ENCODE data around the gene RAB3C.

RAB3C gene

GRCh38 chr5:58795327-58795726, 212.5 kb downstream of the RAB3C start:
- no peak overlapping the region for H3K4me3 ChIP-seq (ENCODE audit: low read depth, low read length)
- DNase-seq (ENCODE audit: low read depth): no peak

GRCh38 chr5:58797021-58797420, 214.1 kb downstream of the RAB3C start:
- H3K4me3 ChIP-seq (ENCODE audit: low read depth, low read length): no peak overlapping the region
- DNase-seq (ENCODE audit: low read depth): no peak

GRCh38 chr5:58800356-58800755, 217.5 kb downstream of the RAB3C start:
- no peak for DNase-seq (ENCODE audit: low read depth)
- H3K4me3 ChIP-seq (ENCODE audit: low read depth, low read length): no peak overlapping the region

DNA sequence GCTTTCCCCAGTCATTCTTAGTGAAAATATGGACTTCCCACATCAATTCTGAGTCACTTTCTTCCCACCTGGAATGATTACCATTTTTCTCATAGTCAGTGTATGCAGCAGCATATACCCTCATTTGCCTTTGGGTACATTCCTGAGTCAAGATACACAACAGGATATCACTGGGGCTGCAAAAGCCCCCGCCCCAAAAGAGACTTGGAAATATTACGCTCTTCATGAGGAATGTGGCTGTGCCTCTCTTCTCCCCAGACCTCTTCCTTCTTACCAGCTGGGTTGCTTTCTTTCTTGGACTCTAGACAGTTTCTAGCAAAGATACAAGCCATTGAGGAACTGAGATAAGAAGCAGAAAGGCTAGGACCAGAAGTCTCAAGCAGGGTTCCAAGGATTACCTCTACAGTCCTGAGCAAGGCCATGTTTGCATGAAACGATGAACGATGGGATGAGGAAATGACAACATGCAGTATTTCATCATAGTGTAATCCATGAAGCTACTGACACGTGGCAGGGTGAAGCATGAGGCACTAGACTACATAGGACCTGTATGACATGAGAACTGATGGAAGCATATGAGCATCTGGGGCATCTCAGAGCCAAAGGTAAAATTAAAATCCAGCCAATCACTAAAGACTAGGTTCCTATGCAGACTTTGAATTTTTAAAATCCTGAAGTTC, 218.1 kb downstream of the RAB3C start:
- no peak for DNase-seq (ENCODE audit: low read depth)

DNA sequence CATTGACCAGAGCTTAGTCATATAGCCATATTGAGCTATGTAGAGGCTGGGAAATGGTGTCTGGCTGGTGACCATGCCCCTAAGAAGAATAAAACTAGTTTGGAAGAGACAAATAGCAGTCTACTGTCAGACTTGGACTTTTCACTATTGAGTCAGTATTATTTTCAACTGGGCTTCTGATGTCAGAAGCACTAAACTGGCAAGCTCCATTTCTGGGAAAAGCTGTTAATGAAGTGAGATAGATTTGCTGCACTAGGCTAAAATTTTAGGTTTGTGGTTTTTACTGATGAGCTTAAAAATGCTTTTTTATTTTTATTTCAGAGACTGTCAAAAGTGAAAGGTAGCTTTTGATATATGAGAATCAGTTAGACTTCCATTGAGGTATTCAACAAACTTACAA, 220.2 kb downstream of the RAB3C start:
- DNase-seq (ENCODE audit: low read depth): no peak
- H3K4me3 ChIP-seq (ENCODE audit: low read depth, low read length): no peak overlapping the region

More for the DNA sequence above, 218.1 kb downstream of the RAB3C start:
- no peak overlapping the region for H3K4me3 ChIP-seq (ENCODE audit: low read depth, low read length)

DNA sequence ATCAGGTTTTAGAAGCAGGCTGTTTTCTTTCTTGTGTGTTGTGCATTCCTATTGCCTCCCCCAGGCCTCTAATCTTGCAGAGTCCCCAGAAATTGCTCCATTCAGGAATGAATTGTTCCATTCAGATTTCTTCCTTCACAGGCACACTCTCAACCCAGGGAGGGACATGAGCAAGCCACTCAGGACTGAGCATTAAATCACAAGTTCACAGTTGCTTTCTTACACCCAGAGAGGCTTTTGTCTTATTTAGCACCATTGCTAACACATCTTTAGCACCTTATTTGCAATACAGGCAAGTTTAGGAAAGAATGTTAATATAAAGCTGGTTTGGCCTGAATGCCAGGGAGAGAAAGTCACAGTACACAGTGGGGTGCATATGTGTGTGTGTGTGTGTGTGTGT, 221.4 kb downstream of the RAB3C start:
- DNase-seq (ENCODE audit: low read depth): no peak
- H3K4me3 ChIP-seq (ENCODE audit: low read depth, low read length): no peak overlapping the region

- no peak for DNase-seq (ENCODE audit: low read depth)
- H3K4me3 ChIP-seq (ENCODE audit: low read depth, low read length): no peak overlapping the region
These were observed 227.2 kb downstream of the RAB3C start for GRCh38 chr5:58810086-58810485.

GRCh38 chr5:58813855-58814254, 231.0 kb downstream of the RAB3C start:
- H3K4me3 ChIP-seq (ENCODE audit: low read depth, low read length): no peak overlapping the region
- no peak for DNase-seq (ENCODE audit: low read depth)

DNA sequence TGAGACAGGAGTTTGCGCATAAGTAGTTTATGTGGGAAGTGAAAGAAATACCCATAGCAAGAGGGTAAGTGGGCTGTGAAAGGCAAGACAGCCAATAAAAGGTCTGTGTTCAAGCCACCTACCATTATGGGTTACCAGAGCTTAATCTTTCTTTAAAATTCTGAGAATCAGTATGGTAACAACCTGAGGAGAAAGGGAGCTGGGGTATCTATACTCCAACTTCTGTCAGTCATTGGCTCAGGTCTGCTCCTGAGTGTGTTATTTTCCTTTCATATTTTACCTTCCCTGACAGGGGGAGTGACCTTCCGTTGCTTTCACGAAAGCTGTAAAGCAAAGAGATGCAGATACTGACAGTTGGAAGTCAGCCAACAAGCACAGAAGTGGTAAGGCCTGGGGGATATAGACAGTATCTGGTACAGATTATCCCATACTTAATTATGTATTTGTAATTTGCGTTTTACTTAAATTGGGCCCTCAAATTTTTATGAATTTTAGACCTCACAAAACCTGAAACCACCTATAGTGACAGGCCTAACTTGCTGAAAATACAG, 233.4 kb downstream of the RAB3C start:
- DNase-seq (ENCODE audit: low read depth): no peak
- H3K4me3 ChIP-seq (ENCODE audit: low read depth, low read length): no peak overlapping the region

GRCh38 chr5:58818465-58818864, 235.6 kb downstream of the RAB3C start:
- H3K4me3 ChIP-seq (ENCODE audit: low read depth, low read length): no peak overlapping the region
- no peak for DNase-seq (ENCODE audit: low read depth)

- no peak overlapping the region for H3K4me3 ChIP-seq (ENCODE audit: low read depth, low read length)
- no peak for DNase-seq (ENCODE audit: low read depth)
These were observed 242.6 kb downstream of the RAB3C start for GRCh38 chr5:58825441-58825840.

DNA sequence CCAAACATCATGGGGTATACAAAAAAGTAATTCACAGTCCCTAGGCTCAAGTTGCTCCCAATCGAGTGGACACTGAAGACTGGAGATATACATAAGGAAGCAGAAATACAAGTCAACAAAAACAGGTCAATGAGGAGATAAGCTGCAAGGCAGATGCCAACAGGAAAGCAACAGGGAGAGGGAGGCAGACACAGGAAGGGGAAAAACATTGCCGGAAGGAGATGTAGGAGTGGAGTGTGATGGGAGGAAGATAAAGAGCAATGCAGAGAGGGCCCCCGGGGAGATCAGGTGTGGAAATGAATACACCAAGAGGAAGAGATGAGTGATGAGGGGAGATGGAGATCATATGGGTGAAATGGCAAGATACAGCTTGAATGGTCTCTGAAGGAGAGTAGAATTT, 243.0 kb downstream of the RAB3C start:
- H3K4me3 ChIP-seq (ENCODE audit: low read depth, low read length): no peak overlapping the region
- no peak for DNase-seq (ENCODE audit: low read depth)

GRCh38 chr5:58827463-58827862, 244.6 kb downstream of the RAB3C start:
- H3K4me3 ChIP-seq (ENCODE audit: low read depth, low read length): no peak overlapping the region
- DNase-seq (ENCODE audit: low read depth): no peak

GRCh38 chr5:58828258-58828657, 245.4 kb downstream of the RAB3C start:
- DNase-seq (ENCODE audit: low read depth): no peak
- no peak overlapping the region for H3K4me3 ChIP-seq (ENCODE audit: low read depth, low read length)

- DNase-seq (ENCODE audit: low read depth): no peak
- no peak overlapping the region for H3K4me3 ChIP-seq (ENCODE audit: low read depth, low read length)
These were observed 251.7 kb downstream of the RAB3C start for GRCh38 chr5:58834242-58835225.

DNA sequence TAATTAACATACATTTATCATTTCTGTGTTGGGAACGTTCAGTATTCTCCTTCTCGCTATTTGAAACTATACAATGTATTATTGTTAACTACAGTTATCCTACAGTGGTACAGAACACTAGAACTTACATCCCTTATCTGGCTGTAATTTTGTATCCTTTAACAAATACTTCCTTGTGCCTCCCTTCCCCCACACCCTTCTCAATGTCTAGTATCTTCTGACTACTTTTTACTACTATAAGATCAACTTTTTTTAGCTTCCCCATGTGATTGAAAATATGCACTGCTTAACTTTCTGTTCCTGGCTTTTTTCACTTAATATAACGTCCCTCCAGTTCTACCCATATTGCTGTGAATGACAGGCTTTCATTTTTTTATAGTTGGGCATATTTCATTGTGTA, 253.5 kb downstream of the RAB3C start:
- DNase-seq (ENCODE audit: low read depth): no peak
- no peak overlapping the region for H3K4me3 ChIP-seq (ENCODE audit: low read depth, low read length)

DNA sequence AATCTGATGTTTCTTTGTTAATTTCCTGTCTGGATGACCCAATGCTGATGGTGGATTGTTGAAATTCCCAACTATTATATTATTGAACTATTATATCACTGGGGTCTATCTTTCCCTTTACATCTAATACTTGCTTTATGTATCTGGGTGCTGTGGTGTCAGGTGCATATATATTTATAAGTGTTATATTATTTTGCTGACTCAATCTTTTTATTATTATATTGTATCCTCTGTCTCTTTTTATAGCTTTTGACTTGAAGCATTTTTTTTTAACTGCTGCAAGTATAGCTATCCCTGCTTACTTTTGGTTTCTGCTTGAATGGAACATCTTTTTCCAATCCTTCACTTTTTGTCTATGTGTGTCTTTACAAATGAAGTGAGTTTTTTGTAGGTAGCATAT, 255.9 kb downstream of the RAB3C start:
- no peak overlapping the region for H3K4me3 ChIP-seq (ENCODE audit: low read depth, low read length)
- DNase-seq (ENCODE audit: low read depth): no peak

- peak; percentile 53 for DNase-seq (ENCODE audit: low read depth)
- no peak overlapping the region for H3K4me3 ChIP-seq (ENCODE audit: low read depth, low read length)
These were observed 260.0 kb downstream of the RAB3C start for GRCh38 chr5:58842852-58843251.

- DNase-seq (ENCODE audit: low read depth): no peak
These were observed 261.5 kb downstream of the RAB3C start for GRCh38 chr5:58844395-58844794.

DNA sequence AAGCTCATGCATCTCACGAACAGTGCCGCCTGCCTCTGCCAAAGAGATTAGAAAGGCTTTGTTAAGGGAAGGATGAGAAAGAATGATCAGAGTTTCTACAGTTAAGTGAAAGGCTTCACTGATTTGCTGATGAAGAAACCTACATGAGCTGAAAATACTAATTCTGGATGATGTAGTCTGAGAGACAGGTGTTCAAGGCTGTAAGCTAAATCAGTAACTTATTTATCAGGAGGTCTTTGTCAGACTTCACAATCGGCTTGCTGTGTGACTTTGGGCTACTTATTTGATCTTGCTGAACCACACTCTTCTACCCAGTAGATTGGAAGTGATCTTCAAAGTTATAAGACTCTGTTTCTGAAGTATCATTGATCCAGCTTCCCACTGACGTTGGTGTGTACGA, 264.2 kb downstream of the RAB3C start:
- DNase-seq (ENCODE audit: low read depth): no peak
- no peak overlapping the region for H3K4me3 ChIP-seq (ENCODE audit: low read depth, low read length)

More at GRCh38 chr5:58844395-58844794, 261.5 kb downstream of the RAB3C start:
- no peak overlapping the region for H3K4me3 ChIP-seq (ENCODE audit: low read depth, low read length)

Data from skeletal muscle cell (primary cell).